SK-N-SH treated with all-trans-retinoic acid at 6 μM for 48 hours (cell line): ENCODE data around the gene ATP8B2.

Experiments used
- ATAC-seq: fragments of 200-7000 bp; cut with Tn5 transposase; 3 replicates; pipeline ENCODE4 v1.9.1; 2020; ENCODE audit warnings: mild to moderate bottlenecking, moderate library complexity
- BACH2 ChIP-seq: fragments of 250-450 bp; sonication (Bioruptor Pico); IDR thresholded peaks from 2 replicates; pipeline ENCODE4 v1.9.0; 2021; ENCODE audit warnings: mild to moderate bottlenecking, borderline replicate concordance
- CREB5 ChIP-seq: fragments of 250-450 bp; sonication (Bioruptor Pico); IDR thresholded peaks from 2 replicates; pipeline ENCODE4 v1.5.1; 2020; ENCODE audit warnings: low read depth, mild to moderate bottlenecking, moderate library complexity
- CSDC2 ChIP-seq: fragments of 250-450 bp; sonication (Bioruptor Pico); IDR thresholded peaks from 2 replicates; pipeline ENCODE4 v1.5.0; 2020; ENCODE audit warnings: mild to moderate bottlenecking, moderate library complexity
- ESRRG ChIP-seq: fragments of 250-450 bp; sonication (Bioruptor Pico); IDR thresholded peaks from 2 replicates; pipeline ENCODE4 v1.6.1; 2021; ENCODE audit warnings: mild to moderate bottlenecking
- ISL1 ChIP-seq: fragments of 250-450 bp; sonication (Bioruptor Pico); IDR thresholded peaks from 2 replicates; pipeline ENCODE4 v2.1.2; 2022; ENCODE audit warnings: mild to moderate bottlenecking, moderate library complexity
- OSR1 ChIP-seq: fragments of 250-450 bp; sonication (Bioruptor Pico); IDR thresholded peaks from 2 replicates; pipeline ENCODE4 v1.8.0; 2022; ENCODE audit warnings: moderate library complexity, mild to moderate bottlenecking, inconsistent platforms
- PATZ1 ChIP-seq: fragments of 250-450 bp; sonication (Bioruptor Pico); IDR thresholded peaks from 2 replicates; pipeline ENCODE4 v1.8.0; 2020; ENCODE audit warnings: mild to moderate bottlenecking, moderate library complexity, borderline replicate concordance
- POU6F1 ChIP-seq: fragments of 250-450 bp; sonication (Bioruptor Pico); IDR thresholded peaks from 2 replicates; pipeline ENCODE4 v1.8.0; 2021; ENCODE audit warnings: low read depth, mild to moderate bottlenecking, moderate library complexity, borderline replicate concordance
- PPARA ChIP-seq: fragments of 250-450 bp; sonication (Bioruptor Pico); IDR thresholded peaks from 2 replicates; pipeline ENCODE4 v1.5.0; 2020; ENCODE audit warnings: mild to moderate bottlenecking, borderline replicate concordance
- RARB ChIP-seq: fragments of 250-450 bp; sonication (Bioruptor Pico); IDR thresholded peaks from 2 replicates; pipeline ENCODE4 v1.8.0; 2021; ENCODE audit warnings: mild to moderate bottlenecking, moderate library complexity
- SNAI2 ChIP-seq: fragments of 250-450 bp; sonication (Bioruptor Pico); IDR thresholded peaks from 2 replicates; pipeline ENCODE4 v1.5.0; 2020; ENCODE audit warnings: mild to moderate bottlenecking, moderate library complexity
- TCF4 ChIP-seq: fragments of 250-450 bp; sonication (Bioruptor Pico); IDR thresholded peaks from 2 replicates; pipeline ENCODE4 v1.8.0; 2021; ENCODE audit warnings: mild to moderate bottlenecking, moderate library complexity, borderline replicate concordance
- TOX ChIP-seq: fragments of 250-450 bp; sonication (Bioruptor Pico); IDR thresholded peaks from 2 replicates; pipeline ENCODE4 v1.8.0; 2021; ENCODE audit warnings: mild to moderate bottlenecking, moderate library complexity, borderline replicate concordance
- TSHZ2 ChIP-seq: fragments of 250-450 bp; sonication (Bioruptor Pico); IDR thresholded peaks from 2 replicates; pipeline ENCODE4 v1.5.0; 2020; ENCODE audit warnings: mild to moderate bottlenecking, moderate library complexity
- ZC3H10 ChIP-seq: fragments of 250-450 bp; sonication (Bioruptor Pico); IDR thresholded peaks from 2 replicates; pipeline ENCODE4 v1.5.1; 2021; ENCODE audit warnings: mild to moderate bottlenecking, moderate library complexity
- ZFP3 ChIP-seq: fragments of 250-450 bp; sonication (Bioruptor Pico); IDR thresholded peaks from 2 replicates; pipeline ENCODE4 v1.5.0; 2020; ENCODE audit warnings: mild to moderate bottlenecking, moderate library complexity
- ZFP30 ChIP-seq: fragments of 450-650 bp; formaldehyde crosslinking; IDR thresholded peaks from 2 replicates; pipeline ENCODE4 v1.5.0; 2022; ENCODE audit warnings: mild to moderate bottlenecking, moderate library complexity
- ZNF565 ChIP-seq: fragments of 450-650 bp; formaldehyde crosslinking; conservative IDR thresholded peaks from 2 replicates; pipeline ENCODE4 v1.5.0; 2020; ENCODE audit warnings: low read depth, mild to moderate bottlenecking, moderate library complexity
- ZNF70 ChIP-seq: fragments of 450-650 bp; formaldehyde crosslinking; IDR thresholded peaks from 2 replicates; pipeline ENCODE4 v1.5.0; 2020; ENCODE audit warnings: mild to moderate bottlenecking, moderate library complexity
- ZNF8 ChIP-seq: fragments of 450-650 bp; formaldehyde crosslinking; IDR thresholded peaks from 2 replicates; pipeline ENCODE4 v1.5.0; 2020; ENCODE audit warnings: mild to moderate bottlenecking, moderate library complexity

Gene ATP8B2

GRCh38 chr1:154346276-154346917, 21.1 kb downstream of the ATP8B2 start:
- no peak for ATAC-seq
- no peak for TF ChIP-seq ZNF565 (CRISPR knock-in tag)
- TF ChIP-seq POU6F1 (CRISPR knock-in tag) = no peak
- TF ChIP-seq ZFP30 (CRISPR knock-in tag) = no peak

GRCh38 chr1:154347961-154348360, 22.6 kb downstream of the ATP8B2 start:
- TF ChIP-seq ZNF70 (CRISPR knock-in tag) (no peak), POU6F1 (CRISPR knock-in tag) (no peak), CREB5 (CRISPR knock-in tag) (no peak), ZC3H10 (CRISPR knock-in tag) (no peak), PATZ1 (no peak), TCF4 (CRISPR knock-in tag) (no peak), TOX (CRISPR knock-in tag) (no peak), ISL1 (CRISPR knock-in tag) (no peak), SNAI2 (CRISPR knock-in tag) (no peak), ZFP30 (CRISPR knock-in tag) (no peak), ESRRG (no peak)

GRCh38 chr1:154348429-154349076, 23.2 kb downstream of the ATP8B2 start:
- TF ChIP-seq ZNF565 (CRISPR knock-in tag) (no peak), PATZ1 (no peak), ZC3H10 (CRISPR knock-in tag) (no peak)
- ATAC-seq = no peak

More at GRCh38 chr1:154347961-154348360, 22.6 kb downstream of the ATP8B2 start:
- ATAC-seq = no peak

GRCh38 chr1:154349121-154349520, 23.8 kb downstream of the ATP8B2 start:
- no peak for TF ChIP-seq OSR1 (CRISPR knock-in tag)
- no peak for TF ChIP-seq CSDC2 (CRISPR knock-in tag)
- TF ChIP-seq TOX (CRISPR knock-in tag) = no peak
- TF ChIP-seq TSHZ2 (CRISPR knock-in tag) = no peak
- TF ChIP-seq TCF4 (CRISPR knock-in tag) = no peak
- no peak for TF ChIP-seq ZNF8
- no peak for TF ChIP-seq ZFP30 (CRISPR knock-in tag)
- TF ChIP-seq BACH2 (CRISPR knock-in tag) = no peak
- no peak for TF ChIP-seq PATZ1
- no peak for TF ChIP-seq ZFP3 (CRISPR knock-in tag)
- TF ChIP-seq ZC3H10 (CRISPR knock-in tag) = no peak
- no peak for TF ChIP-seq RARB
- TF ChIP-seq PPARA (CRISPR knock-in tag) = no peak
- no peak for TF ChIP-seq ZNF565 (CRISPR knock-in tag)
- TF ChIP-seq, all 23 proteins: peak for 0
- ATAC-seq = no peak
